ENCODE measurements around the gene ATP8B1. TPM values are rescaled to one million over a fixed set of nuclear protein-coding genes. Genes with fewer than 3 reads are reported as not detected.

ATP8B1 gene
- total and polyA plus RNA-seq, 9 of the 15 experiments (the other 6 are each of a cell fraction or from before 2014, with no cell fraction given) = 0.01 to 0.22 (median 0.03) TPM; not detected in 3

DNA sequence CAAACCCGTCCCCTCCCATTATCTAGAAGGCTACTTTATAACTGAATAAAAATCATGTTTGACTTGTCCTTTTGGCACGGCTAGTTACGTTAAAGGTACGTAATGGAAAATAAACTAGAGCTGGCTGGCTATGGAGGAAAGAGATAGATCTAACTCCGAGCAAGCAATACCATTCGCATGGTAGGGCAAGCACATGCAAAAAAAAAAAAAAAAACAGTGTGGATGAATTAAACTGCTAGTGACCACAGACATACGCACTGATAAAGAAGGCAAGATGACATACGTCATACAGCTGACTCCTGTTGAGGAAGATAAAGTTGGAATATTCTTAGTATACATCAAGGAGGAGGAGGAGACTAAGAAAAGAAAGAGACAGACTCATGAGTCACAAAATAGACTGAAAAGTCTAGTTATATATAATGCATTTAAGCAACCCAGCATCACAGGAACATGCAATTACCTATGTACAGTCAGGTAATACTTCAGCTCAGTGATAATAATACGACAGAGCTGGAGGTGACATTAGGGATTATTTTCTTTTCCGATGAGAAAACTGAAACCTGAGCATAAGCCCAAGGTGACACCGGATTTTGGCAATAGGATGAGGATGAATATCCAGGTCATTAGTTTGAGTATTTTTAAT lies 143.5 kb downstream of the ATP8B1 start (continued):
- peak; percentile 87 for TF ChIP-seq JUND (IDR thresholded peaks at IDR 0.05; ENCODE audit: borderline replicate concordance, low read depth, low read length)
- peak; percentile 88; the same call in 2 of the 3 replicates for TF ChIP-seq JUND (tag; IDR thresholded peaks at IDR 0.05; ENCODE audit: borderline replicate concordance, low read depth, low read length)
- TF ChIP-seq, protein P1, sequence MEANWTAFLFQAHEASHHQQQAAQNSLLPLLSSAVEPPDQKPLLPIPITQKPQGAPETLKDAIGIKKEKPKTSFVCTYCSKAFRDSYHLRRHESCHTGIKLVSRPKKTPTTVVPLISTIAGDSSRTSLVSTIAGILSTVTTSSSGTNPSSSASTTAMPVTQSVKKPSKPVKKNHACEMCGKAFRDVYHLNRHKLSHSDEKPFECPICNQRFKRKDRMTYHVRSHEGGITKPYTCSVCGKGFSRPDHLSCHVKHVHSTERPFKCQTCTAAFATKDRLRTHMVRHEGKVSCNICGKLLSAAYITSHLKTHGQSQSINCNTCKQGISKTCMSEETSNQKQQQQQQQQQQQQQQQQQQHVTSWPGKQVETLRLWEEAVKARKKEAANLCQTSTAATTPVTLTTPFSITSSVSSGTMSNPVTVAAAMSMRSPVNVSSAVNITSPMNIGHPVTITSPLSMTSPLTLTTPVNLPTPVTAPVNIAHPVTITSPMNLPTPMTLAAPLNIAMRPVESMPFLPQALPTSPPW (CRISPR knock-in tag; IDR thresholded peaks at IDR 0.05) = no peak
- no peak for TF ChIP-seq RBM25 (IDR thresholded peaks at IDR 0.05; ENCODE audit: low read depth, low read length, severe bottlenecking)
- TF ChIP-seq POU5F1 (IDR thresholded peaks at IDR 0.05; ENCODE audit: borderline replicate concordance, low read depth, low read length, partially characterized antibody) = no peak
- no peak for TF ChIP-seq ZNF174 (CRISPR knock-in tag; IDR thresholded peaks at IDR 0.05)
- TF ChIP-seq RFX7 (CRISPR knock-in tag; IDR thresholded peaks at IDR 0.05) = no peak
- TF ChIP-seq NRF1 (conservative IDR thresholded peaks at IDR 0.05 in 1 of 2, IDR thresholded peaks at IDR 0.05 in 1 of 2) = peak; percentile 22 to 24; a peak in 1 of 4 replicates
- no peak for TF ChIP-seq ZNF3 (CRISPR knock-in tag; IDR thresholded peaks at IDR 0.05)
- no peak for TF ChIP-seq DMBX1 (CRISPR knock-in tag; IDR thresholded peaks at IDR 0.05; ENCODE audit: borderline replicate concordance)
- TF ChIP-seq, protein P2, sequence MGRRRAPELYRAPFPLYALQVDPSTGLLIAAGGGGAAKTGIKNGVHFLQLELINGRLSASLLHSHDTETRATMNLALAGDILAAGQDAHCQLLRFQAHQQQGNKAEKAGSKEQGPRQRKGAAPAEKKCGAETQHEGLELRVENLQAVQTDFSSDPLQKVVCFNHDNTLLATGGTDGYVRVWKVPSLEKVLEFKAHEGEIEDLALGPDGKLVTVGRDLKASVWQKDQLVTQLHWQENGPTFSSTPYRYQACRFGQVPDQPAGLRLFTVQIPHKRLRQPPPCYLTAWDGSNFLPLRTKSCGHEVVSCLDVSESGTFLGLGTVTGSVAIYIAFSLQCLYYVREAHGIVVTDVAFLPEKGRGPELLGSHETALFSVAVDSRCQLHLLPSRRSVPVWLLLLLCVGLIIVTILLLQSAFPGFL (CRISPR knock-in tag; IDR thresholded peaks at IDR 0.05) = no peak
- peak; percentile 80 for TF ChIP-seq FOXM1 (IDR thresholded peaks at IDR 0.05; ENCODE audit: low read depth)
- no peak for TF ChIP-seq FOXM1 (CRISPR knock-in tag; IDR thresholded peaks at IDR 0.05; ENCODE audit: low read depth)
- TF ChIP-seq TAL1 (IDR thresholded peaks at IDR 0.05) = peak; percentile 90
- no peak for TF ChIP-seq ZNF140 (CRISPR knock-in tag; IDR thresholded peaks at IDR 0.05)
- TF ChIP-seq ZEB2 (IDR thresholded peaks at IDR 0.05) = no peak; the same call in 1 of the 2 replicates
- TF ChIP-seq, protein P3, sequence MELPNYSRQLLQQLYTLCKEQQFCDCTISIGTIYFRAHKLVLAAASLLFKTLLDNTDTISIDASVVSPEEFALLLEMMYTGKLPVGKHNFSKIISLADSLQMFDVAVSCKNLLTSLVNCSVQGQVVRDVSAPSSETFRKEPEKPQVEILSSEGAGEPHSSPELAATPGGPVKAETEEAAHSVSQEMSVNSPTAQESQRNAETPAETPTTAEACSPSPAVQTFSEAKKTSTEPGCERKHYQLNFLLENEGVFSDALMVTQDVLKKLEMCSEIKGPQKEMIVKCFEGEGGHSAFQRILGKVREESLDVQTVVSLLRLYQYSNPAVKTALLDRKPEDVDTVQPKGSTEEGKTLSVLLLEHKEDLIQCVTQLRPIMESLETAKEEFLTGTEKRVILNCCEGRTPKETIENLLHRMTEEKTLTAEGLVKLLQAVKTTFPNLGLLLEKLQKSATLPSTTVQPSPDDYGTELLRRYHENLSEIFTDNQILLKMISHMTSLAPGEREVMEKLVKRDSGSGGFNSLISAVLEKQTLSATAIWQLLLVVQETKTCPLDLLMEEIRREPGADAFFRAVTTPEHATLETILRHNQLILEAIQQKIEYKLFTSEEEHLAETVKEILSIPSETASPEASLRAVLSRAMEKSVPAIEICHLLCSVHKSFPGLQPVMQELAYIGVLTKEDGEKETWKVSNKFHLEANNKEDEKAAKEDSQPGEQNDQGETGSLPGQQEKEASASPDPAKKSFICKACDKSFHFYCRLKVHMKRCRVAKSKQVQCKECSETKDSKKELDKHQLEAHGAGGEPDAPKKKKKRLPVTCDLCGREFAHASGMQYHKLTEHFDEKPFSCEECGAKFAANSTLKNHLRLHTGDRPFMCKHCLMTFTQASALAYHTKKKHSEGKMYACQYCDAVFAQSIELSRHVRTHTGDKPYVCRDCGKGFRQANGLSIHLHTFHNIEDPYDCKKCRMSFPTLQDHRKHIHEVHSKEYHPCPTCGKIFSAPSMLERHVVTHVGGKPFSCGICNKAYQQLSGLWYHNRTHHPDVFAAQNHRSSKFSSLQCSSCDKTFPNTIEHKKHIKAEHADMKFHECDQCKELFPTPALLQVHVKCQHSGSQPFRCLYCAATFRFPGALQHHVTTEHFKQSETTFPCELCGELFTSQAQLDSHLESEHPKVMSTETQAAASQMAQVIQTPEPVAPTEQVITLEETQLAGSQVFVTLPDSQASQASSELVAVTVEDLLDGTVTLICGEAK (IDR thresholded peaks at IDR 0.05) = 0 out of 2 replicates have a peak, but pooled peaks have one; percentile 54
- TF ChIP-seq, protein P3 (CRISPR knock-in tag; IDR thresholded peaks at IDR 0.05) = no peak
